Parathyroid adenoma (tissue), 2 donors: ENCODE data around the gene MBOAT1.
A peak's percentile ranks its signal among the peaks of the same experiment; 100 is the strongest.

Source experiments
- H2AFZ ChIP-seq: fragments of 300-600 bp; sonication (generic); one replicate; pipeline ENCODE4 v1.7.0; 2017; ENCODE audit warnings: antibody characterized with exemption, mild to moderate bottlenecking
- H3K27ac ChIP-seq: fragments of 300-600 bp; sonication (generic); one replicate; pipeline ENCODE4 v1.7.0; 2017
- H3K27me3 ChIP-seq: fragments of 300-600 bp; sonication (generic); one replicate; pipeline ENCODE4 v1.7.0; 2017; ENCODE audit warnings: low read length; ENCODE audit not compliant: control insufficient read depth, insufficient read depth
- H3K36me3 ChIP-seq: fragments of 300-600 bp; sonication (generic); one replicate; pipeline ENCODE4 v1.7.0; 2017; ENCODE audit warnings: low read length; ENCODE audit not compliant: control insufficient read depth, insufficient read depth
- H3K4me1 ChIP-seq: fragments of 300-600 bp; sonication (generic); one replicate; pipeline ENCODE4 v1.7.0; 2017; ENCODE audit warnings: control low read depth
- H3K4me2 ChIP-seq: fragments of 300-600 bp; sonication (generic); one replicate; pipeline ENCODE4 v1.7.0; 2017; ENCODE audit warnings: low read length
- H3K4me3 ChIP-seq: fragments of 300-600 bp; sonication (generic); one replicate; pipeline ENCODE4 v1.7.0; 2017; ENCODE audit warnings: low read depth, low read length
- H3K79me2 ChIP-seq: fragments of 300-600 bp; sonication (generic); one replicate; pipeline ENCODE4 v1.7.0; 2017; ENCODE audit warnings: control low read depth
- H3K9ac ChIP-seq: fragments of 300-600 bp; sonication (generic); one replicate; pipeline ENCODE4 v1.7.0; 2017; ENCODE audit warnings: mild to moderate bottlenecking
- H3K9me3 ChIP-seq: fragments of 300-600 bp; sonication (generic); one replicate; pipeline ENCODE4 v1.7.0; 2017; ENCODE audit warnings: low read length; ENCODE audit not compliant: control insufficient read depth
- TF ChIP-seq, protein P1 (sequence below): fragments of 300-600 bp; sonication (generic); IDR thresholded peaks from one replicate; pipeline ENCODE4 v1.7.0; 2017; ENCODE audit warnings: antibody characterized with exemption, mild to moderate bottlenecking
- donor health status: primary hyperparathyroidism.

Gene MBOAT1

GRCh38 chr6:20126102-20126752 lies 86.0 kb downstream of the MBOAT1 start:
- peak overlapping the region; percentile 24 for H2AFZ ChIP-seq
- H3K4me3 ChIP-seq = no peak overlapping the region
- TF ChIP-seq, protein P1, sequence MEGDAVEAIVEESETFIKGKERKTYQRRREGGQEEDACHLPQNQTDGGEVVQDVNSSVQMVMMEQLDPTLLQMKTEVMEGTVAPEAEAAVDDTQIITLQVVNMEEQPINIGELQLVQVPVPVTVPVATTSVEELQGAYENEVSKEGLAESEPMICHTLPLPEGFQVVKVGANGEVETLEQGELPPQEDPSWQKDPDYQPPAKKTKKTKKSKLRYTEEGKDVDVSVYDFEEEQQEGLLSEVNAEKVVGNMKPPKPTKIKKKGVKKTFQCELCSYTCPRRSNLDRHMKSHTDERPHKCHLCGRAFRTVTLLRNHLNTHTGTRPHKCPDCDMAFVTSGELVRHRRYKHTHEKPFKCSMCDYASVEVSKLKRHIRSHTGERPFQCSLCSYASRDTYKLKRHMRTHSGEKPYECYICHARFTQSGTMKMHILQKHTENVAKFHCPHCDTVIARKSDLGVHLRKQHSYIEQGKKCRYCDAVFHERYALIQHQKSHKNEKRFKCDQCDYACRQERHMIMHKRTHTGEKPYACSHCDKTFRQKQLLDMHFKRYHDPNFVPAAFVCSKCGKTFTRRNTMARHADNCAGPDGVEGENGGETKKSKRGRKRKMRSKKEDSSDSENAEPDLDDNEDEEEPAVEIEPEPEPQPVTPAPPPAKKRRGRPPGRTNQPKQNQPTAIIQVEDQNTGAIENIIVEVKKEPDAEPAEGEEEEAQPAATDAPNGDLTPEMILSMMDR = no peak
- H3K36me3 ChIP-seq = no peaks in the 10 kb centered on the region
- no peaks in the 10 kb centered on the region for H3K79me2 ChIP-seq
- no peak overlapping the region for H3K9ac ChIP-seq
- H3K4me2 ChIP-seq = no peak overlapping the region
- H3K27ac ChIP-seq = no peak overlapping the region
- no peaks in the 10 kb centered on the region for H3K4me1 ChIP-seq
- no peaks in the 10 kb centered on the region for H3K27me3 ChIP-seq
- no peaks in the 10 kb centered on the region for H3K9me3 ChIP-seq

DNA sequence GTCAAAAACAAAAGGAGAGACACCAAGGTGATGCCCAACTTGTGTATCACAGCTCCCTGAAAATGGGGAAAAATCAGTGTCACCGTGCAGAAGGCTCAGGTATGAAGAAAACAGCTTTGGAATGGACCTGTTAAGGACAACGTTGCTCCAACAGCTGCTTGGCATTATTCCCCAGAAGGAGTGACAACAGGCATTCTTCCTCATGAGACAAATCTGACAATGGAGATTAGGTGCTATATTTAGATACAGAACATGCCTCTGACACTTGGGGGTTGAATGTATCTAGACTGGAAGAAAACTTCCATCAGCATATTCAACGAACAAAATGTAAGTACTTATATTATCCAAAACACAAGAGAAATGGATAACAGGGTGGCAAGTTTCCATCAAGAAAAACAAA lies 87.7 kb downstream of the MBOAT1 start:
- Histone ChIP-seq H3K9me3 (no peaks in the 10 kb centered on the region), H3K4me2 (no peak overlapping the region), H3K4me3 (no peak overlapping the region), H3K27ac (no peak overlapping the region), H3K4me1 (peaks cover 3% of the 10 kb centered on the region), H3K36me3 (no peaks in the 10 kb centered on the region), H3K79me2 (no peaks in the 10 kb centered on the region), H3K27me3 (no peaks in the 10 kb centered on the region), H2AFZ (no peak overlapping the region), H3K9ac (no peak overlapping the region)
- TF ChIP-seq, protein P1 = no peak

- TF ChIP-seq, protein P1 = no peak
- Histone ChIP-seq H3K4me1 (peaks cover 5% of the 10 kb centered on the region), H3K4me3 (no peak overlapping the region), H3K9ac (no peak overlapping the region), H3K79me2 (no peaks in the 10 kb centered on the region), H2AFZ (peak overlapping the region; percentile 65), H3K36me3 (no peaks in the 10 kb centered on the region), H3K4me2 (no peak overlapping the region), H3K9me3 (no peaks in the 10 kb centered on the region), H3K27me3 (no peaks in the 10 kb centered on the region), H3K27ac (peak overlapping the region; percentile 37)
These were observed 92.8 kb downstream of the MBOAT1 start for GRCh38 chr6:20119485-20119884.

DNA sequence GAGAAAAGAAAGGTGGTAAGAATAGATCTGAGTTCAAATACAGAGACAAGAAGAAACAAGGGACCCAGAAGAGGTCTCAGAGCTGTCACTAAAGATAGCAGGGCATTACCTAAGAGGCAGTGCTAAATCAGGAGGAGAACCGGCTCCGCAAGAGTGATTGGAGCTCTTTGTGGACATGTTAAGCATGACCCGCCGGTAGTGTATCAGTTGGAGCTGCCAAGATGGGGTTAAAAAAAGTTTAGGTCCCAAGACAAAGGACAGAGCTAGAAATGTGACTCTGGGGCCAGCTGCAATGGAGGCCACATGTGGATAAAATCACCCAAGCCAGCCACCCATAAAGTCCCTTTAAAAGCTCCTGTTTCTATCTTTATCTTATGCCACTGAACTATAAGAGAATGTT lies 93.4 kb downstream of the MBOAT1 start:
- Histone ChIP-seq H3K9me3 (no peaks in the 10 kb centered on the region), H3K79me2 (no peaks in the 10 kb centered on the region), H3K36me3 (no peaks in the 10 kb centered on the region), H3K4me1 (peaks cover 5% of the 10 kb centered on the region), H3K27me3 (no peaks in the 10 kb centered on the region), H3K4me3 (no peak overlapping the region), H3K9ac (no peak overlapping the region), H2AFZ (peak overlapping the region; percentile 6), H3K4me2 (no peak overlapping the region), H3K27ac (no peak overlapping the region)
- TF ChIP-seq, protein P1 = no peak

DNA sequence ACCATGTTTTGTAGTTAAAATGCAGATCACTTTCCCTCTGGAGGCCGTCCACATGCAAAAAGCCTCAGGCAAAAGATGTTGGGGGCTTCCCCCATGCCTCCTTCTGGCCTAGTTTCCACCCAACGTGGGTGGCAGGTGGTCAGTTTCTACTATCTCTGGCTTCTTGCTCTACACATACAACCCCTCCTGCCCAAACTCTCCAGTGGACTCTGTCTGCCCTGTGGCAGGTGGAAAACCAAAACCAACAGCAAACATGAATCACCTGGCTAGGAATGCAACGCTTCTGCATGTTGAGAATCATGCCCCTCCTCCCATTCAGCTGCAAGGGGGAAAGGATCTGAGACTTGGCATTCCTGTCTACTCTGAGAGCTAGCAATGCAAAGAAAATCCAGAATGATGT lies 94.8 kb downstream of the MBOAT1 start:
- no peak overlapping the region for H3K4me3 ChIP-seq
- peaks cover 5% of the 10 kb centered on the region for H3K4me1 ChIP-seq
- H3K79me2 ChIP-seq = no peaks in the 10 kb centered on the region
- H3K36me3 ChIP-seq = no peaks in the 10 kb centered on the region
- no peak overlapping the region for H3K27ac ChIP-seq
- no peaks in the 10 kb centered on the region for H3K27me3 ChIP-seq
- no peak overlapping the region for H2AFZ ChIP-seq
- H3K9me3 ChIP-seq = no peaks in the 10 kb centered on the region
- TF ChIP-seq, protein P1 = no peak
- no peak overlapping the region for H3K4me2 ChIP-seq
- no peak overlapping the region for H3K9ac ChIP-seq
